ENCODE data around the gene SPATA9.
A peak's percentile ranks its signal among the peaks of the same experiment; 100 is the strongest.
"Not testable (repeated sequence)": the region's sequence is repeated elsewhere in the genome, so short reads cannot be mapped to it uniquely, and the experiment has no call there.

Gene SPATA9

DNA sequence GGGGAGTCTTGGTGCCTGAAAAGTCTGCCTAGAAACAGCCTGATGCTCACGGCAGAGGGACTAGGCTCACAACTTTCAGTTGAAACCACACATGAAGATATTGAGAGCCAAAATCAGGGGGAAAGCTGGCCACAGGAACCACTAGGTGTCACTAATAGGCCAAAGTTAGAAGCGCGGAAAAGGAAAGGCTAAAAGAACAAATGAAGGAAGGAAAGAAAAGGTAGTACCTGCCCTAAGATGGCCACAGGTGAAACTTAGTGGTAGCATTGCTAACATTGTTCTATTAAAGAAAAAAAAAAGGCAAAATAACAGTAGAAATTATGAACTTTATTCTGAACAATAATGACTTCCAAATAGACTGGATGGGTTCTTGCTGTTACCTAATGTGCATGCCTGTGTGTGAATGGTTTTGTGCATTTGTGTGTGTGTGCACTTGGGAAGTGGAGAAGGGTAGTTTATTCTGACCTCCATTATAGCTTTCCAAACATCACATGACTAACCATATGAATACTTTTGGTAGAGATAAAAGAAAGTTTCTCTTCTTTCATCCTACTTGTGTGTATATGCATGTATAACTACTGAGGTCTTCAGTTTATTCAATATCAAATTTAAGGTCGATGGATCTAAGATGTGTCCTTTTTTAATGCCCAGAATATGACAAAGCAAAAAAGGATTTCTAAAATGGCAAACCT, 38.3 kb downstream of the SPATA9 start:
- peak; percentile 69 for DNase-seq (ENCODE audit: low spot score)

DNA sequence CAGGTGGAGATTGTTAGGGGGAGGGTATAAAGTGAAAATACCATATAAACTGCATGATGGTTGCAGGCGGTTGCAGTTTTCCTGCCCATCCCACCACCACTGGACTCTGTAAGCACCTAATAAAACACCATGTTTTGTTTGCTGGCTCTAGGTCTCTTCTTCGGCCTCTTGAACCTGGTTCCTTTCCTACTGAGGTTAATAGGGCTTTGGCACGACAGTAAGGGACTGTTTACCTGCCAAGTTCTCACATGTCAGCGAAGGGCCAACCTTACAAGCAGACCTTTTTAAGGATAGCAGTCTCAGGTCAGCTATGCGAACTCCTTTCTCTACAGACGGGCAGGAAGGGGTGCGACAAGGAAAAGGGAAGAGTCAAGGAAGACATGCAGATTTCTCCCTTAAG, 39.6 kb downstream of the SPATA9 start:
- no peak for DNase-seq (ENCODE audit: low spot score)

DNA sequence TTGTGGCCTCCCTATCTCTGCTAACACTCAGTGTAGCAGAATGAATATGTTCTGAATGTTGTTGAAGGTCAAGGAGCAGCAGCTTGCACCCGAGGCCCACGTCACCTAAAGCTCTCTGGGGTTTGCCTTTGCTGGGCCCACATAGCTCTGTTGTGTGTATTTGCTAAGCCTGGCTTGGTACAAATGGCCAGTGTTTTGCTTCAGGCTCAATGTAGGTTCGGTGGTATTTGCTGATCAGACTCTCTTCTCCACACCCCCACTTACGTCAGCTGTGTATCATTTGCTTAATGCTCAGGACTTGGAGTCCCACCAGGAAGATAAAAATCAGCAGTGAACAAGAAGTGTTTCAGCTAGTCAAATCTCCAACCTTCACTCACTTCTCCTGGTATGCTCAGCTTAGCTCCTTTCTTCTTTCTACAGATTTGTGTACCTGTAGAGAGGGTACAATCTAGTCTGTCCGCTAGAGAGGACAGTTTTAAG, 41.0 kb downstream of the SPATA9 start:
- DNase-seq (ENCODE audit: low spot score): no peak

DNA sequence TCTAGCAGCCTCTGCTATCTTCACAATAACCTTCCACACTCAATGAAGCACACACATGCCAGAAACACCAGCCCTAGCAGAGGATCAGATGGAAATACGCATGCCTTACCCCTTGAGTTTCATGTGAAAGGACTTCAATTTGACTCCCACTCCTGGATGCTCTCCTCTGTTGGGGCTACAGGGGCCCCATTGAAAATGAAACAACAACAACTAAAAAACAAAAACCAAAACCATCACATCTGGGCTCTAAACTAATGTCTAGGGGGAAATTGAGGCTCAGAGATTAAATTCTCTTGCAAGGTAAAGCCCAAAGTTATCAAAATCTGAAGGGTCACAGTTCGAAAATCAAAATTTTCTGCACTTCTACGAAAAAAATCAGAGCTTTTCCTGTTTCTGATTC, 44.2 kb downstream of the SPATA9 start:
- no peak for DNase-seq (ENCODE audit: low spot score)

DNA sequence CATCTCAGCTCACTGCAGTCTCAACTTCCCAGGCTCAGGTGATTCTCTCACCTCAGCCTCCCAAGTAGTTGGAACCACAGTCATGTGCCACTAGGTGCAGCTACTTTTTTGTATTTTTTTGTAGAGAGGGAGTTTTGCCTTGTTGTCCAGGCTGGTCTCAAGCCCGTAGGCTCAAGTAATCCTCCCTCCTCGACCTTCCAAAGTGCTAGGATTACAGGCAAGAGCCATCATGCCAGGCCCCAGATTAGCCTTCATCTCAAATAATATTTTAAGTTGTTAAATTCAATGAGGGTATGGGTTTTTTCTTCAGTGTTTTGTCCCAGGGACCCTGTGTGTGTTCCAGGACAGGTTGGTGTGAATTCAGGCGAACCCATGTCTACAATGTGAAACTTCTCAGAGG, 48.7 kb downstream of the SPATA9 start:
- no peak for DNase-seq (ENCODE audit: low spot score)

DNA sequence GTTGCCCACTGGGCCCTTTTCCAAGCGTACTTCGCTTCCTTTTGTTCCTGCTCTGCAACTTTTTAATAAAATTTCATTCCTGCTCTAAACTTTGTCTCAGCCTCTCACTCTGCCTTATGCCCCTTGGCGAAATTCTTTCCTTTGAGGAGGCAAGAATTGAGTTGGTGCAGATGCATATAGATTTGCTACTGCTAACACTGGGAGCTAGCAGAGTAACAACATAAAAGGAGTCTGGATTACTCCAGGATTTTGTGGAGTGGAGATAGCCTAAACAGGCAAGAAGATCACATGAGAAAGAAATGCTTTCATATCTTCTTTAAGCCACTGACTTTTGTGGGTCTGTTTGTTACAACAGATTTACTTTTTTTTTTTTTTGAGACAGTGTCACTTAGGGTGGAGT, 49.1 kb downstream of the SPATA9 start:
- no peak for DNase-seq (ENCODE audit: low spot score)

DNA sequence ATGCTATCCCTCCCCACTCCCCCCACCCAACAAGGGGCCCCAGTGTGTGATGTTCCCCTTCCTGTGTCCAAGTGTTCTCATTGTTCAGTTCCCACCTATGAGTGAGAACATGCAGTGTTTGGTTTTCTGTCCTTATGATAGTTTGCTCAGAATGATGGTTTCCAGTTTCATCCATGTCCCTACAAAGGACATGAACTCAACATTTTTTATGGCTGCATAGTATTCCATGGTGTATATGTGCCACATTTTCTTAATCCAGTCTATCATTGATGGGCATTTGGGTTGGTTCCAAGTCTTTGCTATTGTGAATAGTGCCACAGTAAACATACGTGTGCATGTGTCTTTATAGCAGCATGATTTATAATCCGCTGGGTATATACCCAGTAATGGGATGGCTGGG, 49.8 kb downstream of the SPATA9 start:
- not testable (repeated sequence) for DNase-seq (ENCODE audit: low spot score)

DNA sequence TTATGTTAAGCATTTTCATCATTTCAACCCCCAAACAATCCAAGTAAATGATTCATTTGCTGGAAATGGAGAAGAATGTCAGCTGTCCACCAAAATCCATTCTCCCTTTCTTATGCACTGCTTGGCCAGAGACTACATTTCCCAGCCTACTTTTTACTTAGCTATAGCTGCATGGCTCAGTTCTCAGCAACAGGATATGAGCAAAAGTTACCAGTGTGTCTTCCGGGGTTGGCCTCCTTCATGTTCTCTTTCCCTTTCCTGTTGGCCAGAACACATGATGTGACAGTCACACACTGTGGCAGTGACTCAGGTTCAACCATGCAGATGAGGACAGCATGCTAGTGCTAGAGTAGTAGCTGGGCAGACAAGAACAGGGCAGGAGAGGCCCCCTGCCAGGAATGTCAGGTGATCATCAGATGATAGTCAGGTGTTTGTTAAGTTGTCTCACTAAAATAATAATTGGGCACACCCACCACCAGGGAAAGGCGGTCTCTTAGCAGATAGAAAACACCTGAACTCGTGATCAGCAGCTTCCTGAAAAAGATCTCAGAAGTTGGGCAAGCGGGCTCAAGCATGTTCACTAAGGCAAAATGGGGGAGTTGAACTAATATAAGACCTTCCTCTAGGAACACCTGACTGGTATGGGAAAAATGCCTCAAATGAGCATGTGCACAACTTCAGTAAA, 50.7 kb downstream of the SPATA9 start:
- DNase-seq (ENCODE audit: low spot score): peak; percentile 91

DNA sequence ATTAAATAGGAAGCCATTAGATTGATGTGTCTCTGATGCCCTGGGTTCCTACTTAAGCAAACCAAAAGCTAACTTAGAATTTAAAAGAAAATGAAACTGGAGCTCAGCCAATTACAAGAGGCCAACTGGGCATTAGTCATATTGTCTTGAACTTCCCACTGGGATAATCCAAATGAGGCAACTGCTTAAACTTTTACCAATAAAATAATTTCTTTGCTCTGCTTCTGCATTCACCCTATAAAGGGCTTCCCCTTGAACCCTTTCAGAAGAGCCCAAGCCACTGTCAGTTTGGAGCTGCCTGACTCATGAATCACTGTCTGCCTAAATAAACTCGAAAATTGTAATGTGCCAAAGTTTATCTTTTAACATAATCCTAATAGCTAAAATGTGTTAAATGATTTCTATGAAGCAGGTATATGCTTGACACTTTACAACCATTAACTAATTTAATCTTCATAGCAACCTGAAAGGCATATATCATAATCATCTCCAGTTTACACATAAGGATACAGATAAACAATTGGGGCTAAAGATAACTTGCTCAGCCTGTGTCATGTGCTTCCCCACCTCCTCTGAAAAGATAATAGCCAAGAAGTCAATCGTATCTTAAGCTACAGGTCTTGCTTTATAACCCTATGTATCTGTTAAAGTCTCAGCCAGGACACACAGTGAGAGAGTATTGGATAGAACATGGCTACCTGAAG, 51.4 kb downstream of the SPATA9 start:
- DNase-seq (ENCODE audit: low spot score): peak; percentile 44

DNA sequence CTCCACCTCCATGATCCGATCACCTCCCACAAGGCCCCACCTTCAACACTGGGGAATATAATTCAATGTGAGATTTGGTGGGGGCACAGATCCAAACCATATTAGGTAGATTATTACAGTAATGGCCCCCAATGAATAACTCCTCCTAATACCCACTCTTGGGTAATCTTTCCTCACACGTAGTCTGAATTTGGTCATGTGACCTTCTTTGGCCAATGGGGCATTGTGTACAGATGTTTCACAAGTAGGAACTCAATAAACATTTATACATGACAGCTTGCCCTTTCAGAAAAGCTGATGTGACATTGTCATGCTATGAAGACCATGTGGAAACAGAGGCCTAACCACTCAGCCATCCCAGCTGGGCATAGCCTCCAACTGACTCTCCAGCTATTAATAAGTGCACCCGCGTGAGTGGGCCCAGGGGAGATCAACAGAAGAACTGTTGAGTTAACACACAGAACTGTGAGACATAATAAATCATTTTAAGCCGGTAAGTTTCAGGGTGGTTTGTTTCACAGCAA, 52.3 kb downstream of the SPATA9 start:
- DNase-seq (ENCODE audit: low spot score): no peak

DNA sequence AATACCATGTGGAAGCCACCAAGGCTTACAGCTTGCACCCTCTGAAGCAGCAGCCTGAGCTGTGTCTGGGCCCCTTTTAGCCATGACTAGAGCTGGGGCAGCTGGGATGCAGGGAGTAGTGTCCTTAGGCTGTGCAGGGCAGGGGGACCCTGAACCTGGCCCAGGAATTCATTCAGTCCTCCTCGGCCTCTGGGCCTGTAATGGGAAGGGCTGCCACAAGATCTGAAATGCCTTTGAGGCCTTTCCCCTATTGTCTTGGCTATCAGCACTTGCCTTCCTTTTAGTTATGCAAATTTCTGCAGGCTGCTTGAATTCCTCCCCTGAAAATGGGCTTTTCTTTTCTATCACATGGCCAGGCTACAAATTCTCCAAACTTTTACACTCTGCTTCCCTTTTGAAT, 53.9 kb downstream of the SPATA9 start:
- DNase-seq (ENCODE audit: low spot score): no peak

DNA sequence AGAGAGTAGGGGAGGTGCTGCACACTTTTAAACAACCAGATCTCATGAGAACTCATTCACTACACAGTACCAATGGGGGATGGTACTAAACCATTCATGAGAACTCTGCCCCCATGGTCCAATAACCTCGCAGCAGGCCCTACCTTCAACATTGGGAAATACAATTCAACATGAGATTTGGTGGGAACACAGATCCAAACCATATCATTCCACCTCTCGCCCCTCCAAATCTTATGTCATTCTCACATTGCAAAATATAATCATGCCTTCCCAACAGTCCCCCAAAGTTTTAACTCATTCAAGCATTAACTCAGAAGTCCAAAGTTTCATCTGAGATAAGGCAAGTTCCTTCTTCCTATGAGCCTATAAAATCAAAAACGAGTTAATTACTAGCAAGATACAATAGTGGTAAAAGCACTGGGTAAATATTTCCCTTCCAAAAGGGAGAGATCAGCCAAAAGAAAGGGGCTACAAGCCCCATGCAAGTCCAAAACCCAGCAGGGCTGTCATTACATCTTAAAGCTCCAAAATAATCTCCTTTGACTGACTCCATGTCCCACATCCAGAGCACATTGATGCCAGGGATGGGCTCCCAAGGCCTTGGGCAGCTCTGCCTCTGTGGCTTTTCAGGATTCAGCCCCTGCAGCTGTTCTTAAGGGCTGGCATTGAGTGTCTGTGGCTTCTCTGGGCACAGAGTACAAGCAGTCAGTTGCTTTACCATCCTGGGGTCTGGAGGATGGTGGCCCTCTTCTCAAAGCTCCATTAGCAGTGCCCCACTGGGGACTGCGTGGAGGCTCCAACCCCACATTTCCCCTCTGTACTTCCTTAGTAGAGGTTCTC, 54.6 kb downstream of the SPATA9 start:
- DNase-seq (ENCODE audit: low spot score): no peak

DNA sequence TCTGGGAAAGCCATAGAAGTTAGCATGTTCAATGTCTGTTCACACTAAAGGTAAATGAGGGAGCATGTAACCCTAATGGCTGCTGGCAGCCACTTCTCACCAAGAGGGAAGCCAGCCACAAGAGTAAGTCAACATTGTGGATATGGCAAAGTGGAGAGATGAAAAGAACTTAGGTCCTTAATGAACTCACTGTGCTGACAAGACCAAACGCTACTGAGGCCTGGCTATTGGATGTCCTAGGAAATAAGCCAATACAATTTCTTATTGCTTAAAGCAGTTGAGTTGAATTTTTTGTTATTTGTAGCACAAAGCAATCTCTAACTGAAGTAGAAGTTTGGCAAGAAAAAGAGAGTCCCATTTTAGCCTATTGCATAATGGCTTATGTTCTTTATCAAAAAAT, 56.1 kb downstream of the SPATA9 start:
- no peak for DNase-seq (ENCODE audit: low spot score)

DNA sequence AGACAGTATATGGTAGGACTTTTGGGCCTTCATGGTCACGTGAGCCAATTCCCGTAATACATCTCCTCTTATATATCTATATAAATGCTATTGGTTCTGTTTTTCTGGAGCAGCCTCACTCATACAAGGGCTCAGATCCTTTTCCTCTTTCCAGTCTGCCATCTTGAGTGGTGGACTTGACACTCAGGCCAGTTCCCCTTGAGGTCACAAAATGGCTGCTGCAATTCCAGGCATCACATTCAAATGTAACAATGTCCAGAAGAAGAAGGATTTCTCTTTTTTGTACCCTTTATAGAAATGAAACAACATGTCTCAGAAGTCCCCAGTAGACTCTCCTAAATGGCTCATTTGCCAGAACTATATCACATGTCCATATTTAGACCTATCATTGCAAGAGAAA, 58.4 kb downstream of the SPATA9 start:
- DNase-seq (ENCODE audit: low spot score): no peak

DNA sequence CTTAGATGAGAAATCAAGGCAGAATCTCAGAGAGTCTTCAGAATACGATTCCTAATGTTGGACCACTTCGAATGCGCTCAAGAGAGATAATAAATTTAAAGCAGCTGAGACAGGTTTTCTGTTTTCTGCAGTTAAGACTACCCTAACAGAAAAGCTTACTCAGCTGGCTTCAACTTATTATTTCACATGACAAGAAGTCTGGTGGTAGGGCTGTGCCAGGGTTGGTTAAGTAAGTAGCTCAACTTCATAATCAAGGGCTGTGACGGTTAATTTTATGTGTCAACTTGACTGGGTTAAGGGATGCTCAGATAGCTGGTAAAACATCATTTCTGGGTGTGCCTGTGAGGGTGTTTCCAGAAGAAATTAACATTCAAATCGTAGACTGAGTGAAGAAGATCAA, 59.1 kb downstream of the SPATA9 start:
- no peak for DNase-seq (ENCODE audit: low spot score)

DNA sequence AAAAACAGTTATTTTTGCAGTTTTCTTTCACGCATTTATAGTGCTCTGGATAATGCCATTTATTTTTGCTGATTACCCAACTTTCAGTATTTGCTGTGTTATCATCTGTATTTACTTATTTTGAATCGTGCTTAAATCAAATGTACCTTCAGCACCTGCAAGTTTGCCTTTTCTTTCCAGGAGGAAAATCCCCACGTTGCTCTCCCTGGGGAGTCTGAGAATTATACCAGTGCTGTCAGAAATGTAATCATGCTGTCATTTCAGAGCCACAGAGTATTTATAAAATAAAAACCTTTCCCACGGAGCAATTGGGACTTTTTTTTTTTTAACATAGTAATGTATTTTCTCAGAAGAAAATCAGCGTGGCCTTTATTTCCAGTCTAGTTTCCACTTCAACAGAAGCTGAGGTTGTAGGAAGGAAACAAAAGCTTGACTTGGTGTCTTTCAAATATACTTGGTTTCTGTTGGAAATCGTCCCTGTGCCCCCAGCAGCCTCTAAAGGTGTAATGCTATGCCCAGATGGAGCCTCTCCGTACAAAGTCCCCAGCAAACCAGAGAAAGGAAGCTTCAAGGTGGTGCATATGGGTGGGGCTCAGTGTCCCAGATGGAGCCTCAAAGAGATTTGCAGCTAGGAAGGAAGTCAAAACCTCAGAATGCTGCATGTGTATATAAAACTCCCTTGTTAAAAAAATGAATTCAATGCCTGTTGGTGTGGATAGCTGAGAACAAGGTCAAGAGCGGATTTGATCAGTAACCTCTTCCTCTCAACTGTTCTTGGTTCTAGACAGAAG, 60.8 kb downstream of the SPATA9 start:
- DNase-seq (ENCODE audit: low spot score): no peak

DNA sequence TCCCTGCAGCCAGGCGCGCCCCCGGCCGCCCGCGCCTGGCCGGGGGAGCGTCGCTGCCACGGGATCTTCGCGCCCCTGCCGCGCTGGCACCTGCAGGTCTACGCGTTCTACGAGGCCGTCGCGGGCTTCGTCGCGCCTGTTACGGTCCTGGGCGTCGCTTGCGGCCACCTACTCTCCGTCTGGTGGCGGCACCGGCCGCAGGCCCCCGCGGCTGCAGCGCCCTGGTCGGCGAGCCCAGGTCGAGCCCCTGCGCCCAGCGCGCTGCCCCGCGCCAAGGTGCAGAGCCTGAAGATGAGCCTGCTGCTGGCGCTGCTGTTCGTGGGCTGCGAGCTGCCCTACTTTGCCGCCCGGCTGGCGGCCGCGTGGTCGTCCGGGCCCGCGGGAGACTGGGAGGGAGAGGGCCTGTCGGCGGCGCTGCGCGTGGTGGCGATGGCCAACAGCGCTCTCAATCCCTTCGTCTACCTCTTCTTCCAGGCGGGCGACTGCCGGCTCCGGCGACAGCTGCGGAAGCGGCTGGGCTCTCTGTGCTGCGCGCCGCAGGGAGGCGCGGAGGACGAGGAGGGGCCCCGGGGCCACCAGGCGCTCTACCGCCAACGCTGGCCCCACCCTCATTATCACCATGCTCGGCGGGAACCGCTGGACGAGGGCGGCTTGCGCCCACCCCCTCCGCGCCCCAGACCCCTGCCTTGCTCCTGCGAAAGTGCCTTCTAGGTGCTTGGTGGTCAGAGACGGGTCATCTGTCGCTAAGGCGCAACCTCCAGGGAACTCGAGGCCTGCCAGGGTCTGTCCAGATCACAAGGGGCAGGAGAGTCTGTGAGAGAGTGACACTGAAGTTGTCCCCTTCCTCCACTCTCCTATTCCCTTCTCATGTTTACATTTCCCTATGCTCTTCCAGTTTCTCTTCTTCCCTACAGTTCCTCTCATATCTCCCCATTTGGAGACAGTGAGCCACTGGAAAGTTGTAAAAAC, 61.6 kb downstream of the SPATA9 start:
- DNase-seq (ENCODE audit: low spot score): no peak

DNA sequence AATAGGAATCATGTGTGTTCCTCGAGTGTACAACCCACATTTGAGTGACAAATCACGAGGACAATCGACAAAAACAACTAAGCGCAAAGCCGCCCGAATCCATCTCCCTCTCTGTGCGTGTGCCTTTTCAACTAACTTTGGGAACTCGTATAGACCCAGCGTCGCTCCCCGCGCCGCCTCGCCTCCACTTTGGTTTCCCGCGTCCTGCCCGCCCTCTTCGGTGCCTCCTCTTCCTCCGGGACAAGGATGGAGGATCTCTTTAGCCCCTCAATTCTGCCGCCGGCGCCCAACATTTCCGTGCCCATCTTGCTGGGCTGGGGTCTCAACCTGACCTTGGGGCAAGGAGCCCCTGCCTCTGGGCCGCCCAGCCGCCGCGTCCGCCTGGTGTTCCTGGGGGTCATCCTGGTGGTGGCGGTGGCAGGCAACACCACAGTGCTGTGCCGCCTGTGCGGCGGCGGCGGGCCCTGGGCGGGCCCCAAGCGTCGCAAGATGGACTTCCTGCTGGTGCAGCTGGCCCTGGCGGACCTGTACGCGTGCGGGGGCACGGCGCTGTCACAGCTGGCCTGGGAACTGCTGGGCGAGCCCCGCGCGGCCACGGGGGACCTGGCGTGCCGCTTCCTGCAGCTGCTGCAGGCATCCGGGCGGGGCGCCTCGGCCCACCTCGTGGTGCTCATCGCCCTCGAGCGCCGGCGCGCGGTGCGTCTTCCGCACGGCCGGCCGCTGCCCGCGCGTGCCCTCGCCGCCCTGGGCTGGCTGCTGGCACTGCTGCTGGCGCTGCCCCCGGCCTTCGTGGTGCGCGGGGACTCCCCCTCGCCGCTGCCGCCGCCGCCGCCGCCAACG, 62.5 kb downstream of the SPATA9 start, which contains the start of gene GPR150:
GPR150 (plus strand) TSS at position 58 of the 840 bp plus-strand sequence; CDS start at position 247, 189 bp downstream.
- DNase-seq (ENCODE audit: low spot score): no peak

DNA sequence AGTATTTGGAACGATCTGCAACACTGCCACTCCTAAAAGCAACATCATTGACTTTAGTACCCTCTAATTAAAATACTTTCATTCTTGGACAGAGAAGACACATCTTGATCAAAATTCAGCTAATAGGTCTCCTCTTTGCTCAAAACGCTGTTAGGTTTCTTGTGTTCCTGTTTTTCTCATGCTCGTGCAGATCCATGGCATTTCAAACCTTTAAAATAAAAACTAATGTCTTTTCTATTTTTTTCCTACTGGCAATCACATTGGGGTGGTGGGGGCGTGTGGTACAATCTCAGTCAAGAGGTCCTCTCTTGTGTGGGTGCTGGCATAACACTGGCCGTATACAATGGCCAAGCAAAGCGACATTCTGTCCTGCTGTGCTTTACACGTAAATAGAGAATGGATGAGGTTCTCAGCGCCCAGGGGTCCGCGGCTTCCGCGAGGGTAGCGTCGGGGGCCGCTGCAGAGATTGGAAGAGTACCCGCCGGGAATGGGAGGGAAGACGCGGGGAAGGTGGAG, 63.2 kb downstream of the SPATA9 start:
- DNase-seq (ENCODE audit: low spot score): no peak

Data from RKO (cell line).